H1 (cell line): ENCODE data around the gene DEGS2. TPM values are rescaled to one million over a fixed set of nuclear protein-coding genes. Genes with fewer than 3 reads are reported as not detected.

Experiments
- CTCF ChIA-PET: fragments of 300-600 bp; sonication (Branson Sonifier 250); formaldehyde crosslinking; loops from one replicate; lab custom pipeline; 2021; ENCODE audit not compliant: partially characterized antibody; lab: Charles Lee
- POLR2A ChIA-PET: fragments of 300-600 bp; sonication (Branson Sonifier 250); formaldehyde crosslinking; loops from one replicate; lab custom pipeline; 2021; ENCODE audit warnings: inconsistent platforms; ENCODE audit not compliant: partially characterized antibody; lab: Charles Lee
- DNase-seq, 2 experiments: peaks; one replicate each; pipeline versions ENCODE4 v3.0.0 to v3.0.0-alpha.2; 2010 to 2022; ENCODE audit warnings: low spot score in 2 of 2, low read depth in 1 of 2, mixed read lengths in 1 of 2
- FAIRE-seq: peaks from 2 replicates; lab custom pipeline; 2011; peaks lifted over from hg19 to GRCh38; lab: Jason Lieb, UNC
- H2AFZ ChIP-seq: 2 replicates; pipeline ENCODE4 v1.8.1; 2012; ENCODE audit warnings: low read length, inconsistent platforms
- H2AK5ac ChIP-seq: 2 replicates; pipeline ENCODE4 v1.6.1; 2013; ENCODE audit warnings: low read depth, low read length
- H2BK120ac ChIP-seq: replicated peaks from 2 replicates; pipeline ENCODE3; 2013; ENCODE audit warnings: low read depth, low read length, inconsistent platforms
- H2BK12ac ChIP-seq: 2 replicates; pipeline ENCODE4 v1.6.1; 2013; ENCODE audit warnings: low read depth, low read length
- H2BK15ac ChIP-seq: 2 replicates; pipeline ENCODE4 v1.6.1; 2013; ENCODE audit warnings: low read length
- H2BK20ac ChIP-seq: 2 replicates; pipeline ENCODE4 v1.6.1; 2013; ENCODE audit warnings: low read length
- H2BK5ac ChIP-seq: 2 replicates; pipeline ENCODE4 v1.6.1; 2013; ENCODE audit warnings: low read depth, low read length
- H3K14ac ChIP-seq: 2 replicates; pipeline ENCODE4 v1.6.1; 2013; ENCODE audit warnings: inconsistent platforms; ENCODE audit not compliant: insufficient read length
- H3K18ac ChIP-seq: 2 replicates; pipeline ENCODE4 v1.6.1; 2013; ENCODE audit warnings: low read length; ENCODE audit errors: extremely low read depth
- H3K23ac ChIP-seq: 2 replicates; pipeline ENCODE4 v1.6.1; 2013; ENCODE audit warnings: inconsistent platforms; ENCODE audit not compliant: insufficient read length
- H3K23me2 ChIP-seq: 2 replicates; pipeline ENCODE4 v1.6.1; 2013; ENCODE audit warnings: low read depth, low read length
- H3K27ac ChIP-seq: 2 replicates; pipeline ENCODE4 v1.6.1; 2011; ENCODE audit warnings: low read depth, low read length, inconsistent platforms
- H3K27me3 ChIP-seq, 4 experiments: replicated peaks in 1 of 4; 1 replicate in 1 of 4; 2 replicates in 3 of 4; pipeline versions ENCODE4 v1.6.1 to v1.8.1; 2011 to 2013; ENCODE audit warnings: low read length in 3 of 4, mild to moderate bottlenecking in 3 of 4, inconsistent platforms in 2 of 4, mixed read lengths in 2 of 4, moderate library complexity in 1 of 4; ENCODE audit not compliant: control insufficient read depth in 3 of 4, insufficient read depth in 3 of 4; ENCODE audit errors: extremely low read depth in 1 of 4
- H3K36me3 ChIP-seq, 4 experiments: 2 replicates each; pipeline versions ENCODE4 v1.6.1 to v1.8.1; 2011 to 2013; ENCODE audit warnings: mild to moderate bottlenecking in 4 of 4, low read length in 3 of 4, moderate library complexity in 2 of 4, control low read depth in 1 of 4, inconsistent platforms in 1 of 4; ENCODE audit not compliant: insufficient read depth in 4 of 4, control insufficient read depth in 2 of 4
- H3K4ac ChIP-seq: replicated peaks from 2 replicates; pipeline ENCODE3; 2013; ENCODE audit warnings: low read length, low read depth, mixed read lengths, inconsistent platforms; ENCODE audit not compliant: insufficient read length
- H3K4me1 ChIP-seq, 4 experiments: replicated peaks in 1 of 4; 1 replicate in 1 of 4; 2 replicates in 3 of 4; pipeline versions ENCODE4 v1.6.1 to v1.8.1; 2011 to 2013; ENCODE audit warnings: low read length in 3 of 4, inconsistent platforms in 2 of 4, mixed read lengths in 1 of 4; ENCODE audit not compliant: insufficient read depth in 4 of 4, control insufficient read depth in 3 of 4
- H3K4me2 ChIP-seq, 2 experiments: 2 replicates each; pipeline versions ENCODE4 v1.6.1 to v1.8.1; 2011 to 2013; ENCODE audit warnings: low read depth in 2 of 2, low read length in 2 of 2, control low read depth in 1 of 2, inconsistent platforms in 1 of 2, mild to moderate bottlenecking in 1 of 2; ENCODE audit not compliant: insufficient read depth in 1 of 2
- H3K4me3 ChIP-seq, 4 experiments: fragments of 200-600, 300-600 bp in 1 of 4; sonication (generic), shearing (Covaris generic), sonication (Bioruptor Twin) in 1 of 4; 2 replicates each; pipeline versions ENCODE4 v1.5.1 to v1.8.1; 2011 to 2016; ENCODE audit warnings: low read length in 4 of 4, low read depth in 3 of 4, control low read depth in 2 of 4, inconsistent platforms in 2 of 4, mild to moderate bottlenecking in 2 of 4, mixed read lengths in 1 of 4, moderate library complexity in 1 of 4; ENCODE audit not compliant: insufficient read depth in 2 of 4; ENCODE audit errors: extremely low read depth in 1 of 4
- H3K56ac ChIP-seq: replicated peaks from 2 replicates; pipeline ENCODE3; 2013; ENCODE audit warnings: low read depth, mild to moderate bottlenecking, mixed read lengths, low read length, inconsistent platforms; ENCODE audit not compliant: insufficient read length
- H3K79me1 ChIP-seq: 2 replicates; pipeline ENCODE4 v1.6.1; 2013; ENCODE audit warnings: low read depth, low read length, control low read depth
- H3K79me2 ChIP-seq, 2 experiments: 2 replicates each; pipeline versions ENCODE4 v1.6.1 to v1.8.1; 2012 to 2013; ENCODE audit warnings: low read length in 2 of 2, mild to moderate bottlenecking in 2 of 2, inconsistent platforms in 1 of 2; ENCODE audit not compliant: insufficient read depth in 2 of 2, control insufficient read depth in 1 of 2
- H3K9ac ChIP-seq, 4 experiments: replicated peaks in 1 of 4; 1 replicate in 1 of 4; 2 replicates in 3 of 4; pipeline versions ENCODE4 v1.6.1 to v1.8.1; 2011 to 2013; ENCODE audit warnings: low read depth in 3 of 4, low read length in 3 of 4, control low read depth in 2 of 4, mild to moderate bottlenecking in 2 of 4, moderate library complexity in 2 of 4, inconsistent platforms in 1 of 4; ENCODE audit errors: extremely low read depth in 1 of 4
- H3K9me3 ChIP-seq, 2 experiments: 2 replicates each; pipeline versions ENCODE4 v1.6.1 to v1.8.1; 2012 to 2013; ENCODE audit warnings: mild to moderate bottlenecking in 2 of 2, moderate library complexity in 2 of 2, control low read depth in 1 of 2, inconsistent platforms in 1 of 2, low read depth in 1 of 2, low read length in 1 of 2, mixed read lengths in 1 of 2; ENCODE audit not compliant: insufficient read depth in 2 of 2
- H4K20me1 ChIP-seq, 2 experiments: replicated peaks in 1 of 2; 2 replicates each; pipeline versions ENCODE3 to v1.8.1; 2011 to 2013; ENCODE audit warnings: inconsistent platforms in 2 of 2, low read length in 2 of 2, mild to moderate bottlenecking in 1 of 2; ENCODE audit not compliant: insufficient read depth in 2 of 2, control insufficient read depth in 1 of 2
- H4K5ac ChIP-seq: 2 replicates; pipeline ENCODE4 v1.6.1; 2013; ENCODE audit warnings: low read length, low read depth, mixed read lengths, inconsistent platforms; ENCODE audit not compliant: insufficient read length
- H4K8ac ChIP-seq: 2 replicates; pipeline ENCODE4 v1.8.0; 2013; ENCODE audit warnings: mild to moderate bottlenecking, moderate library complexity, low read length, inconsistent platforms; ENCODE audit not compliant: insufficient read depth; ENCODE audit errors: extremely low read depth
- H4K91ac ChIP-seq: replicated peaks from 2 replicates; pipeline ENCODE3; 2013; ENCODE audit warnings: low read length, mixed read lengths, inconsistent platforms; ENCODE audit not compliant: insufficient read length
- JUN ChIP-seq: IDR thresholded peaks from 2 replicates; pipeline ENCODE4 v1.6.1; 2011; ENCODE audit warnings: low read depth, mild to moderate bottlenecking, improper control_type of control experiment, low read length
- RFX5 ChIP-seq: IDR thresholded peaks from 2 replicates; pipeline ENCODE4 v1.6.1; 2011; ENCODE audit warnings: low read depth, low read length, improper control_type of control experiment, borderline replicate concordance
- SP1 ChIP-seq: IDR thresholded peaks from 2 replicates; pipeline ENCODE4 v1.6.1; 2011; ENCODE audit warnings: low read depth, low read length
- SRF ChIP-seq: IDR thresholded peaks from 2 replicates; pipeline ENCODE4 v1.6.1; 2011; ENCODE audit warnings: mild to moderate bottlenecking, low read depth, low read length, moderate library complexity
- SUZ12 ChIP-seq: fragments of 200-600 bp; sonication (generic); IDR thresholded peaks from 2 replicates; pipeline ENCODE4 v1.6.1; 2012; ENCODE audit warnings: mild to moderate bottlenecking, inconsistent platforms, low read length, moderate library complexity, mixed read lengths
- WGBS, 2 experiments: shearing (Covaris generic) in 1 of 2; methylation state at CpG; one replicate each; pipeline versions ENCODE4 v1.1.6 to v1.1.7; 2013 to 2015; ENCODE audit warnings: low lambda C conversion rate in 2 of 2, mixed read lengths in 2 of 2, inconsistent platforms in 1 of 2, low coverage in 1 of 2, missing lambda C conversion rate in 1 of 2; ENCODE audit not compliant: insufficient replicate concordance in 2 of 2, insufficient coverage in 1 of 2, insufficient read length in 1 of 2; ENCODE audit errors: extremely low coverage in 1 of 2, missing lambda C conversion rate in 1 of 2; 5-methylcytosine and 5-hydroxymethylcytosine counted together
- polyA plus RNA-seq, 7 experiments: library from polyadenylated mRNA; depleted of rRNA in 3 of 7; stranded (reverse) in 5 of 7; unstranded in 2 of 7; fragments of >200 nt in 5 of 7; fragments of 200-250 nt in 2 of 7; gene quantifications; 1 replicate in 5 of 7; 2 replicates in 1 of 7; 4 replicates in 1 of 7; pipeline versions ENCODE4 v1.2.1 to v1.2.3, GENCODE V29; 2011 to 2013; ENCODE audit warnings: missing spikeins in 2 of 7, mixed read lengths in 2 of 7
- total RNA-seq: library from RNA; stranded (reverse); fragmentation: NEBNext Ultra II Directional; extraction: Animal tissue kit (Norgen Biotek cat#: 25700); gene quantifications from 2 replicates; pipeline ENCODE4 v1.2.1, GENCODE V29; 2021

The DEGS2 gene
- total and polyA plus RNA-seq, 2 of the 8 experiments (the other 6 are each of a cell fraction or from before 2014, with no cell fraction given), result 0.61 to 0.82 TPM

- WGBS, 2 experiments, result 91% methylated on average over 12 of the region's 12 CpGs; no CpG with 5 or more reads in 1 of the 2 experiments
- Histone ChIP-seq H3K18ac (no peak overlapping the region), H3K9ac (no peak overlapping the region), H3K23me2 (no peaks in the 10 kb centered on the region), H3K9me3 (no peaks in the 10 kb centered on the region), H3K4me3 (no peak overlapping the region), H2BK15ac (no peak overlapping the region), H3K4me2 (no peak overlapping the region), H3K36me3 (no peaks in the 10 kb centered on the region), H2BK12ac (no peak overlapping the region), H3K79me1 (no peaks in the 10 kb centered on the region), H2AK5ac (no peak overlapping the region), H3K4ac (no peak overlapping the region), H2AFZ (no peak overlapping the region), H3K79me2 (no peaks in the 10 kb centered on the region), H2BK20ac (no peak overlapping the region), H3K14ac (no peak overlapping the region), H4K5ac (no peak overlapping the region), H3K56ac (no peak overlapping the region), H3K4me1 (peaks cover 2 to 9% (median 7%) of the 10 kb centered on the region in 4 experiments; a peak in 6 of 7 replicates), H2BK120ac (no peak overlapping the region), H3K27ac (no peak overlapping the region), H4K20me1 (no peaks in the 10 kb centered on the region), H3K27me3 (no peaks in the 10 kb centered on the region), H2BK5ac (no peak overlapping the region), H4K8ac (no peak overlapping the region), H3K23ac (no peak overlapping the region), H4K91ac (peak overlapping the region; percentile 42)
- ChIA-PET CTCF (interaction anchor here (0.8 to 1.2 kb wide), 3 partner anchors 15 to 80 kb away, joined by 3 read pairs; no protein-coding TSS in a partner anchor), POLR2A (no interaction called here)
- DNase-seq (no peak), FAIRE-seq (no peak)
- TF ChIP-seq JUN, result no peak
- no peak for TF ChIP-seq SP1
- no peak for TF ChIP-seq RFX5
- no peak for TF ChIP-seq SRF
- TF ChIP-seq SUZ12, result no peak
These were observed 29.1 kb upstream of the DEGS2 start for GRCh38 chr14:100188392-100189030.
